ENCODE measurements around the gene KCNN4. TPM values are rescaled to one million over a fixed set of nuclear protein-coding genes. Genes with fewer than 3 reads are reported as not detected.

Gene KCNN4
- total RNA-seq, 6 experiments from 2014 or later = 0.53 to 3.1 (median 0.81) TPM

DNA sequence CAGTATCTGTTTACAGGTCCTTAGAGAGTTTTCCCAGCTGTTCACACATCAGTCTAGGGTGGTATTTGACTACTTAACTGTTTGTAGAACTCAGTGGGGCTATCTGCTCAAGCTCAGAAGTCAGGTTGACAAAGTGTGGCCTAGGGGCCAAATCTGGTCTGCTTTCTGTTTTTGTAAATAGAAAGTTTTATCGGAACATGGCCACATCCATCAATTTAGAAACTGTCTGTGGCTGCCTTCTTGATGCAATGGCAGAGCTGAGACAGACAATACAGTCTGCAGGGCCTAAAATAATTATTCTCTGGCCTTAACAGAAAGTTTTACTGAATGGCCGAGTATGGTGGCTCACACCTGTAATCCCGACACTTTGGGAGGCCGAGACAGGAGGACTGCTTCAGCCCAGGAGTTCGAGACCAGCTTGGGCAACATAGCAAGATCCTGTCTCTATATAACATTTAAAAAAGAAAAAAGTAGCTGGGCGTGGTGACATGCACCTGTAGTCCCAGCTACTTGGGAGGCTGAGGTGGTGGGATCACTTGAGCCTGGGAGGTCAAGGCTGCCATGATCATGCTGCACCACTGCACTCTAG lies 28.4 kb downstream of the KCNN4 start:
- Mint-ChIP-seq H3K27ac (peak overlapping the region; percentile 76; the same call in 1 of the 2 replicates), H3K36me3 (ENCODE audit: low read depth) (peaks cover 43% of the 10 kb centered on the region), H3K4me1 (ENCODE audit: low read depth) (peaks cover 52% of the 10 kb centered on the region), H3K27me3 (ENCODE audit: insufficient read depth) (peaks cover 1% of the 10 kb centered on the region), H3K9me3 (no peaks in the 10 kb centered on the region), H3K4me3 (peak overlapping the region; percentile 95; the same call in 1 of the 2 replicates)
- TF ChIP-seq, protein P1, sequence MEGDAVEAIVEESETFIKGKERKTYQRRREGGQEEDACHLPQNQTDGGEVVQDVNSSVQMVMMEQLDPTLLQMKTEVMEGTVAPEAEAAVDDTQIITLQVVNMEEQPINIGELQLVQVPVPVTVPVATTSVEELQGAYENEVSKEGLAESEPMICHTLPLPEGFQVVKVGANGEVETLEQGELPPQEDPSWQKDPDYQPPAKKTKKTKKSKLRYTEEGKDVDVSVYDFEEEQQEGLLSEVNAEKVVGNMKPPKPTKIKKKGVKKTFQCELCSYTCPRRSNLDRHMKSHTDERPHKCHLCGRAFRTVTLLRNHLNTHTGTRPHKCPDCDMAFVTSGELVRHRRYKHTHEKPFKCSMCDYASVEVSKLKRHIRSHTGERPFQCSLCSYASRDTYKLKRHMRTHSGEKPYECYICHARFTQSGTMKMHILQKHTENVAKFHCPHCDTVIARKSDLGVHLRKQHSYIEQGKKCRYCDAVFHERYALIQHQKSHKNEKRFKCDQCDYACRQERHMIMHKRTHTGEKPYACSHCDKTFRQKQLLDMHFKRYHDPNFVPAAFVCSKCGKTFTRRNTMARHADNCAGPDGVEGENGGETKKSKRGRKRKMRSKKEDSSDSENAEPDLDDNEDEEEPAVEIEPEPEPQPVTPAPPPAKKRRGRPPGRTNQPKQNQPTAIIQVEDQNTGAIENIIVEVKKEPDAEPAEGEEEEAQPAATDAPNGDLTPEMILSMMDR (IDR thresholded peaks at IDR 0.05) = no peak
- no peak for DNase-seq

DNA sequence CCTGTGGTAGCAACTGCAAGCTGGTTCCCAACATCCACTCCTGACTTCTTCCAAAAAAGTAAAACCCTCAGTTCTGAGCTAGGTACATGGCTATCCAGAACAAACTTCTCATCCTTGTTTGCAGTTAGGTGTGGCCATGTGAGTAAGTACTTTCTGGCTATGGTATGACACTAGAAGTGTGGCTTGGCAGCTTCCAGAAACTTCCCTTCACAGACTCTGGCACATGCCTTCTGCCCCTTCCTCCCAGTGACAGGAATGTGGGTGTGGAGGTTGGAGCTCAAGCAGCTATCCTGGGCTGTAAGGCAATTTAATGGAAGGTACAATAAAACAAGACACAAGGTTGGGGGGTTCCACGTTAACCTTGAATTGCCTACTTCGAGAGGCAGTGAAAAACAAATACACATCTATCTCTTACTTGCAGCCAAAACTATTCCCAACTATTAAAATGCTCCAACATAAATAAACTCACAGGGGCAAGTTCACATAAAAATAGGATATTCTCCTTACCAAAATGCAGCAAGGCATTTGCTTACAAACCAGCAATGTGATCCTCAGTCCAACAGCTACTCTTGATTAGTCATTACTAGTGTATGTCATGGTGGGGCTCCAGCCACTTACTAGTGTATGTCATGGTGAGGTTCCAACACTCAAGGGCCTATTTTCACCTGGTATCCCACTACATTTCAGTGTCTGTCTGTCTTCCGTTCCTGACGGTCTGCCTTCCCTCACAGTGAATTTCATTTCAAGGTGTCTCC lies 29.1 kb downstream of the KCNN4 start:
- Mint-ChIP-seq H3K27me3 (ENCODE audit: insufficient read depth) (peaks cover 1% of the 10 kb centered on the region), H3K27ac (peak overlapping the region; percentile 76), H3K4me1 (ENCODE audit: low read depth) (peaks cover 45% of the 10 kb centered on the region), H3K36me3 (ENCODE audit: low read depth) (peaks cover 42% of the 10 kb centered on the region), H3K9me3 (no peaks in the 10 kb centered on the region), H3K4me3 (peak overlapping the region; percentile 55)
- TF ChIP-seq, protein P1 (IDR thresholded peaks at IDR 0.05) = no peak
- DNase-seq = peak; percentile 60

DNA sequence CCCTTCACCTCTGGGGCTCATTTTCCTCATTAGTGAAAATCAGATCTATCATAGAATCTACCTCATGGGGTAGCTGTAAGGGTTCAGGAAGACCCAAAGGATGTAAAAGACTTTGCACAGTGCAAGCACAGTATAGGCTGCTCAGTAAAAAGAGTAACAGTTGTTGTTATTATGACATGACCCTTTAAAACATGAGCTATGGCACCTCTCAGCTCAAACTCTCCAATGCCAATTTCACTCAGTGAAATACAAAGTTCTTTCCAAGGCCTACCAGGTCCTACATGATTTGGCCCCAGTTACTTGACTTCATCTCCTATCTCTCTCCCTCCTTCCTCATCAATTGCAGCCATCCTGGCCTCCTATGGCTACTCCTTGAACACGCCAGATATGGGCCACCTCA lies 30.9 kb downstream of the KCNN4 start:
- Mint-ChIP-seq H3K4me1 (ENCODE audit: low read depth) (peaks cover 34% of the 10 kb centered on the region), H3K9me3 (no peaks in the 10 kb centered on the region), H3K27ac (no peak overlapping the region), H3K27me3 (ENCODE audit: insufficient read depth) (peaks cover 1% of the 10 kb centered on the region), H3K4me3 (no peak overlapping the region), H3K36me3 (ENCODE audit: low read depth) (peaks cover 38% of the 10 kb centered on the region)
- DNase-seq = no peak
- TF ChIP-seq, protein P1 (IDR thresholded peaks at IDR 0.05) = no peak

DNA sequence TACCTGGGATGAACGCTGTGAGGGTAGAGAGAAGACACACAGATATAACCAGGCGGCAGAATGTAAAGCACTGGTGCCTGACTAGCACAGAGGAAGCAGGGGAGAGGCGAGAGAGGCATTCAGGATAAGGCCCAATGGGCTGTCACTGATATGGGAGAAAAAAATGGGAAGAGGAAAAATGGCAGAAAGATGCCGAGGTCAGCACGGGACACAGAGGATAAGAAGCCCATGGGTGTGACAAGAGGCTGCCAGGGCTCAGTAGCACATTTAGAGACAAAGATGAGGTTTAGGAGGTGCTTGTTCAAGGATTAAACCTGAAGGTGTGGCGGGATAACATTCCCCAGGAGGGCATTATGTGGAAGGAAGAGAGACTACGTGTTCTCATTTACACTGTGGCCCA lies 31.6 kb downstream of the KCNN4 start:
- Mint-ChIP-seq H3K27ac (no peak overlapping the region), H3K4me3 (no peak overlapping the region), H3K36me3 (ENCODE audit: low read depth) (peaks cover 41% of the 10 kb centered on the region), H3K27me3 (ENCODE audit: insufficient read depth) (peaks cover 1% of the 10 kb centered on the region; the same call in 1 of the 2 replicates), H3K9me3 (no peaks in the 10 kb centered on the region), H3K4me1 (ENCODE audit: low read depth) (peaks cover 38% of the 10 kb centered on the region)
- TF ChIP-seq, protein P1 (IDR thresholded peaks at IDR 0.05) = no peak
- no peak for DNase-seq

DNA sequence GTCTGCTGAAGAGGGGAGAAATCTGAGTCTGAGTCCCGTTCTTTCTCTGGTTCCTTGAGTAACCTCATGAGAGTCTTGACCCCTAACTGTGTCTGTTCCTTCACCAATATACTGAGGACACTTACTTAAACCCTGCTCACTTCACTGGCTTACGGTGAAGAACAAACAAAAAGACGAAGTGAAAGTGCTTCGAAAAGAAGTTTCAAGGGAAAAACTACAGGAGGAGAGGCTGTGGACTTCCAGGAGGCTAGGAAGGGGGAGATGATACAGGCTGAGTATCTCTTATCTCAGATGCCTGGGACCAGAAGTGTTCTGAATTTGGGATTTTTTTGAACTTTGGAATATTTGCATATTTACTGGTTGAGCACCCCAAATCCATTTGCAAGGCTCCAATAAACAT lies 32.1 kb downstream of the KCNN4 start:
- H3K36me3 Mint-ChIP-seq (ENCODE audit: low read depth) = peaks cover 46% of the 10 kb centered on the region

More for the DNA sequence above, 32.1 kb downstream of the KCNN4 start:
- peaks cover 43% of the 10 kb centered on the region for H3K4me1 Mint-ChIP-seq (ENCODE audit: low read depth)
- no peak for DNase-seq
- H3K27me3 Mint-ChIP-seq (ENCODE audit: insufficient read depth) = peaks cover 1% of the 10 kb centered on the region; the same call in 1 of the 2 replicates
- H3K27ac Mint-ChIP-seq = no peak overlapping the region
- H3K4me3 Mint-ChIP-seq = no peak overlapping the region
- TF ChIP-seq, protein P1 (IDR thresholded peaks at IDR 0.05) = no peak
- no peaks in the 10 kb centered on the region for H3K9me3 Mint-ChIP-seq

Measured in HFFc6 (cell line).